HG03103 (cell line): ENCODE data around the gene AMTN.
A peak's percentile ranks its signal among the peaks of the same experiment; 100 is the strongest.
"Not testable (repeated sequence)": the region's sequence is repeated elsewhere in the genome, so short reads cannot be mapped to it uniquely, and the experiment has no call there.

Source experiments
- ATAC-seq: cut with Tn5 transposase; IDR thresholded peaks from one replicate; pipeline ENCODE4 v1.9.1; 2021; ENCODE audit warnings: low read depth; ENCODE audit not compliant: unreplicated experiment

Gene AMTN, protein sequence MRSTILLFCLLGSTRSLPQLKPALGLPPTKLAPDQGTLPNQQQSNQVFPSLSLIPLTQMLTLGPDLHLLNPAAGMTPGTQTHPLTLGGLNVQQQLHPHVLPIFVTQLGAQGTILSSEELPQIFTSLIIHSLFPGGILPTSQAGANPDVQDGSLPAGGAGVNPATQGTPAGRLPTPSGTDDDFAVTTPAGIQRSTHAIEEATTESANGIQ

DNA sequence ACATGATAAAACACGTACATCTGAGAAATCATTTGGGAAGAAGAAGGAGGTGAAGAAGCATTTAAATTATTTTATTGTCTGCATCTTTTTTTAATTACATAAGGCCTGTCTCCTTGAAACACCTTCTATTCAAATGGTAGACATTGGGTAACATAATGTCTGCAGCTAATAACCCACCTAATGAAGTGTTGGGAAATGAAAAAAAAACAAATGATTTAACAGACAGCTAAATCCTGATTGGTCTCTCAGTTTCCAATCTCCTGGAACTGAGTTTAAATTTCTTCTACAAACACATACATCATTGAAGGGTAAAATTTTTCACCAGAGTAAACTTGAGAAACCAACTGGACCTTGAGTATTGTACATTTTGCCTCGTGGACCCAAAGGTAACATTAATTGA, at the start of gene AMTN:
Gene AMTN (plus strand): TSS at position 301 of the 400 bp plus-strand sequence. CDS start 209 bp downstream, outside the sequence.
- ATAC-seq, result no peak

DNA sequence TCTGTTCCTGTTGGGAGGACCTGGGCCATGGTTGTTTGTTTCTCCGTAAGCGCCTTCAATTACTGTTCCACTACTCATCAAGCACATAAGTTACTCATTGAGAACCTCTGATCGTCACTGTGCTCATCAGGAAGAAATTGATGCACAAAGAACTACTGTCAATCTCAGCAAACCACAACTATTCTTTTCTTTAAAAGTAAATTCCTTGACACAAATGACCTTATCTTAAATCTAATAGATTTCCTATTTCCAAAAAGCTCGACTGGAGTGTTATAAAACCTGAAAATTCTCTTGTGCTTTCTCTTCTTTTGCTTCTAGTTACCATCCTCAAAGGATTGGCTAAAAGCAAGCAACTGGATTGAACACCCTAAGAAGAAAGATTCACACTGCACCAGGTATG, 46.5 kb upstream of the AMTN start, which contains the start of gene MUC7:
Gene MUC7 (plus strand): TSS at position 301 of the 400 bp plus-strand sequence. CDS start 1,825 bp downstream, outside the sequence.
- no peak for ATAC-seq

DNA sequence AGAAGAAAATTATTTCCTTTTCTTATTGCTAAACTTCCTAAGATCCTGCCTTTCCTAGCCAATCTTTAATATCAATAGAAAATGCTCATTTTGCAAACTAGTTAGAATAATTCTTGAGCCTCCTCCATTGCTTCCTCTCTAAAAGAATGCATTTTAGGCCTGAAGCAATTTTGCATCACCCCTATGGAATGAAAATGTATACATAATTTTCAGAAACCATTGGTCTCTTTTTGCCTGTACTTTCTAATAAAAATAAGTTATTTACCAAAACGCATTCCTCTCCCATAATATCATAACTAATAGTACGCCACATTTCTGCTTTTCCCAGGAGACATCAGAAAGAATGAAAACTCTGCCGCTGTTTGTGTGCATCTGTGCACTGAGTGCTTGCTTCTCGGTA, 44.7 kb upstream of the AMTN start:
- no peak for ATAC-seq

DNA sequence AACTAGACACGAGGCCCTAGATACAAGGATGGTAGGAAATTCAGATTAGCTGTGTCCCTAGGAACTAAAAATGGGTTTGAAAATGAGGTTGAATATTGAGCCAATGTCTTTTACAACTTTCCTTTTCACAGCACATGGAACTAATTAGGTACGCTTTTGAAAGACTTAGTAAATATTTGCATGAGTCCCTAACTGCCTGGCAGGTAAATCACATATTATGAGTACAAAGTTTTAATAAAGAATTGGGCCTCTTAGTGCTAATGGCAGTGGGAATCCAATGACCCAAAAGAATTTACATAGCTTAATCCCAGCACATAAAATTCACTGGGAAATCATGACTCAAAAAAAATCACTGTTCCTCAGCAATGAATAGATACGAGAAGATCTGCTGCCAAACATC, 29.6 kb upstream of the AMTN start:
- no peak for ATAC-seq

DNA sequence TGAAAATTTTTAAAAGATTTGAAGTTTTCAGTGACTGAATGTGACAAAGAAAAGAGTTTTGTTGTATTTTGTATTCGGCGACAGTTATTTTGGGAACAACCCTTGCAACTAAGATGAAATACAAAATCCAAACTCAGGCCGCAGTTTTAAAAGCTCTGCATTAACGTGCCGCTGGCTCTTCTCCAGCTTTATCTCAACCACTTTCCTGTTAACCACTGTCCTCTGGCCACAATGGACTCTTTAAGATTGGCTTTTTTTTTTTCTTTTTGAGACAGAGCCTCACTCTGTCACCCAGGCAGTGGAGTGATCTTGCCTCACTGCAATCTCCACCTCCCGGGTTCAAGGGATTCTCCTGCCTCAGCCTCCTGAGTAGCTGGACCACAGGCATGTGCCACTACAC, 22.1 kb upstream of the AMTN start:
- ATAC-seq, result no peak

DNA sequence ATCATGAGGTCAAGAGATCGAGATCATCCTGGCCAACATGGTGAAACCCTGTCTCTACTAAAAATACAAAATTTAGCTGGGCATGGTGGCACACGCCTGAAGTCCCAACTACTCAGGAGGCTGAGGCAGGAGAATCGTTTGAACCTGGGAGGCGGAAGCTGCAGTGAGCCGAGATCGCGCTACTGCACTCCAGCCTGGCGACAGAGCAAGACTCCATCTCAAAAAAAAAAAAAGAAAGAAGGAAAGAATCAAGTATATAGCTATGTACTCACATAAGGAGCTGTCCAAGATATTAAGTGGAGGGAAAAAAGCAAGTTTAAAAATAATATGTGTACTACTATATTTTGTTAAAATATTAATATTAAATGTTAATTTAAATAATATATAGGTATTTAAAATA, 16.5 kb upstream of the AMTN start:
- not testable (repeated sequence) for ATAC-seq

DNA sequence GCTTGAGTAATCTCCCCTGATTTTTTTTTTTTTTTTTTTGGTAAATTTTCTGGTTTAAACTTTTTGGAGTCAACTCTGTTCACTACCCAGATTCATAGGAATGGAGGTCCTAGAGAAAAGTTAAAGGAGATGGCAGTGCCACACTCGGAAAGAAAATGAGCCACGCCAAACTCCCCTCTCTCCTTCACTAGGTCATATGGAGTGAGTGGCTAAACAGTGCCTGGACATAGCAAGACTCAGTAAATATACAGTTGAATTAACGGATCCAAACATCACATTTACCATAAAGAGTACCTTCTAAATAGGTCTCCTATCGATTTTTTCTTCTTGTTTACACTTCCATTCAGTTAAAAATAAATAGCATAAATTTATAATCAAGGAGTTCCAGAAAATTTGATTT, 13.6 kb upstream of the AMTN start:
- no peak for ATAC-seq

DNA sequence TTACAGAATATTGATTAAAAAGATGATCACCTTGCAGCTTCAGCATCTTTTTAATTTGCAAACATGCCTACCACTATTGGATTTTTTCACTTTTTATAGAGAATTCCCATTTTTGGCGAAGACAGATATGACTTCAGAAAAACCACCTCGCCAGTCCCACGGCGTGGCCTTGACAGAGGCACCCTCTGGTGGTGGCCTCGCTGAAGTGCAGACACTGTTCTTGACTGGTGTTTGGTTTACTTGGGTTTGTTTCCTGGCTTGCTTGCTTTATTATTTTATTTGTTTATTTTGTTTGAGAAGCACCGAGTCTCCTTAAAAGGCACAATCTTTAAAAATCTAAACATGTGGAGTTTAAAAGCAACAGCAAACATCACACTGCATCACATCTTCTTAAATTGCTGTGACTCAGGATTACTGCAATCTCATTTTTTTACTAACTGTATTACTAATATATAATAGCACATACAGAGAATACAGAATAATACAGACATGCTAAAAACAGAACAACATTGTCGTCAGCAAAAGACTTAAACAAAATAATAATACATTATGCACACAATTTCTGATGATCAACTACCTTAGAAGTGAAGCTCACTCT, 13.1 kb upstream of the AMTN start:
- ATAC-seq, result peak; percentile 93

DNA sequence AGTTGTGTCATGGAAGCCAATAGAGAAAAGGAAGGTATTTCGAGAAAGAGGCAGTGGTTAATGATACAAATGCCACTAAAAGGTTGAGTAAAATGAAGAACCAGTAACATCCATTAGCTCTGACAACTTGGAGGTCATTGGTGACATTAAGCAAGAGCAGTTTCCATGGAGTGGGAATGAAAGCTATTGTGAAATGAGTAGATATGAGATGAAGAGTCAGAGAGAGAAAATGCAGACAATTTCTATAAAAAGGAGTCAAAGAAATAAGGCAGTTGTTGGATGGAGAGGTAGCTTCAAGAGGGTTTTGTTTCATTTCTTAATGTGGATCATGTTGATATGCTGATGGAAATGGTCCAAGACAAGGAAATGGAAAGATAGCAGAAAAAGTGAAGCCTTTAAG, 9.6 kb upstream of the AMTN start:
- ATAC-seq, result no peak

DNA sequence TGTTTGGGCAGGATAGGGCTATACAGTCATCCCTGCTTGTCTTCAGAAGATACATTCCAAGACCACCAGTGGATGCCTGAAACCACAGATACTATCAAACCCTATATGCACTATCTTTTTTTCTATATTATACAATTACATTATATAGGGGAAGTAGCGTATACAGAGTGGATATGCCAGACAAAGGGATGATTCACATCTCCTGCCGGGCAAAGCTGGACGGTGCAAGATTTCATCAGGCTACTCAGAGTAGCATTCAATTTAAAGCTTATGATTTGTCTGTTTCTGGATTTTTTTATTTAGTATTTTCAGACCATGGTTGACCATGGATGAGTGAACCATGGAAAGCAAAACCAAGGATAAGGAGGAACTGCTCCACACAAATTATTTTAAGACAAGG, 7.0 kb upstream of the AMTN start:
- no peak for ATAC-seq

DNA sequence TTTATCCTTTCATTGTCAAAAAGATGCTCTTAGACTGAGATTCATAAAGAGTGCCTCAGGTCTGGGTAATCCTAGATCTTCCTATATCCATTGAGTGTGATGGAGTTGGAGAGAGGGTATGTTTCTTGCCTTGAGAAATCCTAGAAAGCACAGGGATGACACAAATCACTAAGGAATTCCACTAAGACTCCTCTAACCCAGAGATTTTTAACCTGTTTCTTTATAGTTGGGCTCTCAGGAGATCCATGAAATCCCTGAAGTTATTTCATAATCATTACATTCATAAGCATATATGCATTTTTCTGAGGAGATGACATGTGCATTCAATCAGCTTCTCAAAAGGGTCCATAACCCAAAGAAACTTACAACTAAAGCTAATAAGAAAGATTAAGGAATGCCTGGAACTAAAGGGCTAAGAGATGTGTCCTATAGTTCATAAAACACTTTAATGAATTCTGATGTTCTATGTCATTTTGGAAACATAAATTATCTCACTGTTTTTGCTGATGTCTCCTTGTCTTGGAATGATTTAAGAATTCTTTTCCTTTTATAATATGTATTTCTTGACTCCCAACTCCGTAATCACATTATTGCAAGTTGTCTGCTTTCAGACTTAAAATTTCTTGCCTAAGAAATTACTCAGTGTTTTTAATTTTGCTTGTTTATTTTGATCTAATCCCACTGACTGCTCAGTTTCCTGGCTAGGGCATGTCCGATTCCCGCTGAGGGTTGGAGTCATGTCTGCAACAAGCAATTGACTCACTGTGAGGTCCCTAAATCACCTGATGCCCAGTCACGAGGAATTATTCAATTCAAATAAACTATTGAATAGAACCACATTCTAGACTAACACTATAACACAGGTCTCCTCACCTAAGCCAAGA, 2.8 kb upstream of the AMTN start:
- no peak for ATAC-seq

DNA sequence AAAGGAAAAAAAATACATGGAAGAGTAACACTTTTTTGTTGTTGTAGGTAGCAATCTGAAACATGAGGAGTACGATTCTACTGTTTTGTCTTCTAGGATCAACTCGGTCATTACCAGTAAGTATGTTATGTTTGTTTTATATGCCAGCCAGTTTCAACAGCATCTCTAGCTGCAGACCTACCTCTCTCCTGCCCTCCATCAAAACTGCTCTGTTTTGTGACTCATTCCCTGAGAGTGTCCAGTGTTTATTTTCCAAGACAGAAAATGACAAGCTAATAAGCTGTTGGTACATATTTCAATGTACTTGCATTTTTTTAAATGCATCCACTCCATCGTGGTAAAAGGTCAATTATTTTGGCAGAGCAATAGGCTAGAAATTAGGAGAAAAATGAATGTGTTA, 347 bp downstream of the AMTN start:
- ATAC-seq, result no peak

DNA sequence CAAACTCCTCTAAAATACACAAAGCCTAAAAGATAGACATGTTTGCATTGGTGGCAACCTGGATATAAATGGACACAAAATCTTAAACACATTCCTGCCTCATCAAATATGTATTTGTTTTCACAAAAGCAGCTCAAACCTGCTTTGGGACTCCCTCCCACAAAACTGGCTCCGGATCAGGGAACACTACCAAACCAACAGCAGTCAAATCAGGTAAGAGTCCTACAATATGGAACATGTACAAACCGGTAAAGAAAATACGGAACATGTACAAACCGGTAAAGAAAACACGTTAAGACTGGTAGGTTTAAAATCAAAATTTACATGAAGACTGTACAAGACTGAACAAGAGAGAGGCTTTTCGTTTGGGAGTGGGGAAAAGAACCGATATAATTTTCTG, 4.3 kb downstream of the AMTN start:
- ATAC-seq, result no peak

DNA sequence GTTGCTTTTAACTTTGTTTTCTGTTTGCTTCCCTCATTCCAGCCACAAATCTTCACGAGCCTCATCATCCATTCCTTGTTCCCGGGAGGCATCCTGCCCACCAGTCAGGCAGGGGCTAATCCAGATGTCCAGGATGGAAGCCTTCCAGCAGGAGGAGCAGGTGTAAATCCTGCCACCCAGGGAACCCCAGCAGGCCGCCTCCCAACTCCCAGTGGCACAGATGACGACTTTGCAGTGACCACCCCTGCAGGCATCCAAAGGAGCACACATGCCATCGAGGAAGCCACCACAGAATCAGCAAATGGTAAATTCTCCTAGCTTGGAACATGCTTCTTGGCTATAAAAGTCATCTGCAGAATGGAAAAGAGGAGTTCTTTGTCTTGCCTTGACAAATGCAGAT, 12.6 kb downstream of the AMTN start:
- ATAC-seq, result no peak

DNA sequence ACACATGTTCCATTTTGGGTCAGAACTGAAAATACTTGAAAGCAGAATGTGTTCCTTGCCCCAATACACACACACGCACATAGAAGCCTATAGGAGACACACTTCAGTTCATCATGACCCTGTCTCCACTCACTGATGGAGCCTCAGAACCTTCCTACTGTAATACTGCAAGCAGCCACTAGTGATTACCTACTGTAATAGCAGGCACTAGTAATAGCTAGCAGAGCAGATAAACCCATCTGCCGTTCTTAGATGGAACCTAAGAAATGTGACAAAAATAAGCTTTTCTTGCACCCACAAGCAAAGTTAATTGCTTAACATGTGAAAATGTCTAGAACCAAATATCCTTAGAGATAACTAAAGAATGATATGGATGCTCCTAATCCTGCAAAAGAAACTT, 13.6 kb downstream of the AMTN start:
- ATAC-seq, result peak; percentile 86

DNA sequence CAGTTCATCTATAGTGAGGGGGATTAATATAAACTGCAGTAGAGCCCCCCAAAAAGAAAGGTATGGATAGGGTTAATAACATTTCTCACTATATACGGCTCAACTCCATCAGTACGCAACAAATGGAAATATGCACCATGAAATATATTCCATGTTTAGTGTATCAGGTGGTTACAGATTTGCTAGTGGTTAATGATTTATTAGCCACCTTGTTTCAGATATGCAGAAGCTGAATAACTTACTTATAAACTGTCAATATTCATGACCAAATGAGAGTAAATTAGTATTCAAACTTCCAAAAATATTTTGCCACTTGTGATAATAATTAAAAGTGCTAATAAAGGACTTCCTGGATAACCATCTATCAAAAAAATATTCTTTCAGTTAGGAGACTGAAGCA, 14.8 kb downstream of the AMTN start:
- ATAC-seq, result no peak

DNA sequence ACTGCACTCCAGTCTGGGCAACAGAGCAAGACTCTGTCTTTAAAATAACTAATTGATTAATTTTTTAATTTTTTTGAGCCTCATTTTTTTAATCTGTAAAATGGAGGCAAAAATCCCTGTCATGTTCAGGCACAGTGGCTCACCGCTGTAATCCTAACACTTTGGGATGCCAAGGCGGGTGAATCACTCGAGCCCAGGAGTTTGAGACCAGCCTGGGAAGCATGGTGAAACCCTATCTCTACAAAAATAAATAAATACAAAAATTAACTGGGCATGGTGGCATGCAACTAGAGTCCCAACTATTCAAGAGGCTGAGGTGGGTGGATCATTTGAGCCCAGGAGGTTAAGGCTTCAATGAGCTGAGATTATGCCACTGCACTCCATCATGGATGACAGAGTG, 15.4 kb downstream of the AMTN start:
- ATAC-seq, result no peak

DNA sequence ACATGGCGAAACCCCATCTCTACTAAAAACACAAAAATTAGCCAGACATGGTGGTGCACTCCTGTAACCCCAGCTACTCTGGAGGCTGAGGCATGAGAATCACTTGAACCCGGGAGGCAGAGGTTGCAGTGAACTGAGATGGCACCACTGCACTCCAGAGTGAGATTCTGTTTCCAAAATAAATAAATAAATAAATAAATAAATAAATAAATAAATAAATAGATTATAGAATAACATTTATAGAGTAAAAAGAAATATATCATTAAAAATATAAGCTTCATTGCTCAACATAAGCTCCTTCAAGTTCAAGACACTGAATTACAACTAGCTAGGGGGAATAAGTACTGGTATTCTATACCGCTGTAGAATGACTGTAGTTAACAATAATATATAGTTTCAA, 16.5 kb downstream of the AMTN start:
- ATAC-seq, result not testable (repeated sequence)

DNA sequence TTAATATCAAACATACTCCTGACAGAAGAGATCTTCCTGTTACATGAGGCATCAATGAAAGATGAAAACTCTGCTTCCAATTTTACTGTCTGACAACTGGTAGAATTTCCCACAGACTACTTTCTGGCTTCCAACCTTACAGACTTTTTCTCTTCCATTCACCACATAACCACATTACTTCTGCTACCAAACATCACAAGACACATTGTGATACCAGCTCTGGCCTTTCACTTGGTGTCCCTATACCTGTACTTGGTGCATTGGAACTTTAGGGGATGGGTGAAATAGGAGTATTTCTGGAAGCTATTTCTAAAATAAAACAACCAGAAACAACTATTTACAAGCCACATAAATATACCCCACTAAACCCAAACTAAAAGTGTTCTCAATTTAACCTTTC, 20.5 kb downstream of the AMTN start:
- ATAC-seq, result no peak

DNA sequence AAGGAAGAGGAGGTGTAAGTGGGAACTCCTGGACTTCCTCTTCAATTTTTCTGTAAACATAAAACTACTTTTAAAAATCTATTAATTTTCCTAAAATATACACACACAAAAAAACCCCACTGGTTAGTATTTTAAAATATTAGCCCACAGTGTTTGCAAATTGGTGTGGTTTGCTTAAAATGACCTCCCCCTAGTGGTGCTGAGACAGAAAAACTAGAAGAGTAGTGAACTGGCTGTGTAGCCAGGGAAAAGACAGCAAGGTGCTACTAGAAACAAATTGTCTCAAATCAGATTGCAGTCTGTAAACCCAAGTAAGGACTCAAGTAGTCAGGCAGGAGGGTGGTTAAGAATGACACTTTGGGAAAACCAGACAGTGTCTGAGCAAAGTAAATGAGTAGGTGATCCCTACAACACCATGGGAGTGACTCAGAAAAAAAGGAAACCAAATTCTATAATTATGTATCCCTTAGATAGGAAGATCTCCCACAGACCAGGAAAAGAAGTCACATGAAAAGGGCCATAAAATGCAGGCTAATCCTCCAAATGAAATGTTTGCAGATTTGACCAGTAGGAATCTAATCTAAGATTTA, 26.0 kb downstream of the AMTN start:
- ATAC-seq, result no peak

DNA sequence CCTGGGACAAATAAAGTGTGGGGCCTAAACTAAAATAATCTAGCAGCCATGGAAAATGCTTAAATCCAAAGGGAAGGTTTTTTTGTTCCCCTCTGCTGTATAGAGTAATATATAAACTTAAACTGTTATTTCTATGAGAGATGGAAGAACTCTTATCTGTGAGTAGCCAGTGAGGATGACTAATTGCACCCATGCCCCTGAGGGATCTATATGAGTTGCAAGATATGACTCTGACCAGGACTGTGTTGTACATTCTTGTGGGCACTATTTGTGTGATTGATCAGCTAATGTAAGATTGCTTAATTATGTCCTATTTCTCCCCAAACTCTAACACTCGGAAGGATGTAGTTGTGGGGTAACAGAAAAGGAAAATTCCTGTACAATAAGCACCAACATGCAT, 38.5 kb downstream of the AMTN start:
- no peak for ATAC-seq
